ENCODE results near the gene MAPK8IP1.

MAPK8IP1 gene

GRCh38 chr11:45859661-45860140, 25.8 kb upstream of the MAPK8IP1 start:
- DNase-seq (ENCODE audit: low read depth, low spot score) = no peak

DNA sequence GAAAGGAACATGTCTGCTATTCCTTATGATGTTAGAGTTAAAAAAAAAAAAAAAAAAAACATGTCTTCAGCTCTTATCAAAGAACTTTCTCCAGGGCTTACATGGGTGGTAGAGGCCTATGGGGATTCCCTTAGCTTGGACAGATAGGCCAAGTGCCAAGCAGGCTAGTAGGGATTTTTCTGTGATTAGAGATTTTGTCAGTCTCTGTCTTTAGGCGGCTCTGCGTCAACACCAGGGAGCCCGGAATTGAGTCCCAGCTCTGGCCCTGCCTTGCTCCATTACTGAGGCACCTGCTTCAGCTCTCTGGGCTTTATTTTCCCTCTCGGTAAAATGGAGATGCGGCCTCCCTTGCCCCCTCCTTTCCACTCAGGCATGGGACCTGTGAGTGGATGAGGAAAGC, 25.1 kb upstream of the MAPK8IP1 start:
- DNase-seq (ENCODE audit: low read depth, low spot score) = no peak

- no peak for DNase-seq (ENCODE audit: low read depth, low spot score)
Observed at GRCh38 chr11:45860764-45861510, 24.5 kb upstream of the MAPK8IP1 start.

GRCh38 chr11:45864041-45864440, 21.4 kb upstream of the MAPK8IP1 start:
- no peak for DNase-seq (ENCODE audit: low read depth, low spot score)

DNA sequence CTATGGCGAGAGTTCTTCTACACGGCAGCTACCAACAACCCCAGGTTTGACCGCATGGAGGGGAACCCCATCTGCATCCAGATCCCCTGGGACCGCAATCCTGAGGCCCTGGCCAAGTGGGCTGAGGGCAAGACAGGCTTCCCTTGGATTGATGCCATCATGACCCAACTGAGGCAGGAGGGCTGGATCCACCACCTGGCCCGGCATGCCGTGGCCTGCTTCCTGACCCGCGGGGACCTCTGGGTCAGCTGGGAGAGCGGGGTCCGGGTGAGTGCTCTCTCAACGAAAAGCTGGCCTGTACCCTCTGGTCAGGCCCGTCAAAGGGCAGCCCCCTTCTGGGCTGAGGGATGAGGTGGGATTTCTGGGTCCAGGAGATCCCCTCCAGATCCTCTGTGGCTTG, 15.9 kb upstream of the MAPK8IP1 start:
- no peak for DNase-seq (ENCODE audit: low read depth, low spot score)

GRCh38 chr11:45870706-45871105, 14.7 kb upstream of the MAPK8IP1 start:
- no peak for DNase-seq (ENCODE audit: low read depth, low spot score)

- no peak for DNase-seq (ENCODE audit: low read depth, low spot score)
Observed at GRCh38 chr11:45871638-45872037, 13.8 kb upstream of the MAPK8IP1 start.

- no peak for DNase-seq (ENCODE audit: low read depth, low spot score)
Observed at GRCh38 chr11:45872651-45873356, 12.6 kb upstream of the MAPK8IP1 start.

- DNase-seq (ENCODE audit: low read depth, low spot score) = no peak
Observed at GRCh38 chr11:45876401-45876800, 9.1 kb upstream of the MAPK8IP1 start.

GRCh38 chr11:45877221-45877620, 8.2 kb upstream of the MAPK8IP1 start:
- no peak for DNase-seq (ENCODE audit: low read depth, low spot score)

DNA sequence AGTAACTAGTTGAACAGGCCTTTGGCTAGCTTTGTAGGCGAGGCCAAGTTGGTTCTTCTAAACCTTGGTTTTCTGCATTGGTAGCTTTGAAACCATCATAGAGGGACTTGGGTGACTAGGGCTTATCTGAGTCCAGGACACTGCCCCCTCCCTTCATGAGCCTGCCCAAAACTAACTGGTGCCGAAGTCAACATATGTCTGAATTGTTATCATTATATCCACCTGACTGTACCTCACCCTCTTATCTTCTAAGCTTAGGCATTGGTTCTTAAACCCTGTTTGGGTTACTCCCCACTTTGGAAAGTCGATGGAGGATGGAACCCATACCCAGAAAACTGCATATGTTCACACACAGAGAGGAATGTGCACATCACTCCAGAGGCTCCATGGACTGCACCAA, 7.6 kb upstream of the MAPK8IP1 start:
- DNase-seq (ENCODE audit: low read depth, low spot score) = no peak

DNA sequence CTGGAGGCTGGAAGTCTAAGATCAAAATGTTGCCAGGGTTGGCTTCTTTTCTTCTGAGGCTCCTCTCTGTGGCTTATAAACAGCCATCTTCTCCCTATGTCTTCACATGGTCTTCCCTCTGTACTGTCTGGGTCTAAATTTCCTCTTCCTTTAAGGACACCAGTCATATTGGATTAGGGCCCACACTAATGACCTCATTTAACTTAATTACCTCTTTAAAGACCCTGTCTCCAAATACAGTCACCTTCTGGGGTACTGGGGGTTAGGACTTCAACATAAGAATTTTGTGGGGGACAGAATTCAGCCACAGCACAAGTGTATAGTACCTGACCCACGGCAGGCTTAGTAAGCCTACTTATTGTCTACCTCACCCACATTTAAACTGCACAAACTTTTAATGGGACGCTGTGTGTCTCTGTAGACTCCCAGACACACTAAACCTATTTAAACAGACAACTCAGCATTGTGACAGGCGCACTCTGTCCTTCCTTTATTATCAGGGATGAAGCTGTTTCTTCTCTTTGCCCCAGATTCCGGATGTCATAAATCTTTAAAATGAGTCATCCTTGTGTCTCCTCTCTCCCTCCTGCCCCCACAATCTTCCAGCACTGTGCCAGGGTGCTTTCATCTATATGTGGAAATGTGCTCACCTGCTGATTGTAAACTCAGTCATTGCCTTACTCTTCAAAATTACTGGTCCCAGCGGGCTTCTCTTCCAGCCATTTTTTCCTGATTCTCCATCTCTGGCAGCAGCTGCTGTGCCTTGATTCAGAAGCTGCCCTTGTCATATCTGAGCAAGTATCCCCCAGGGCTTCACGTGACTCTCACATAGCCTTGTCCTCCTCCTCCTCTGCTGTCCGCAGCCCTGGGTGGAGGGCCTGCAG, 5.4 kb upstream of the MAPK8IP1 start:
- DNase-seq (ENCODE audit: low read depth, low spot score) = no peak

GRCh38 chr11:45880772-45881570, 4.5 kb upstream of the MAPK8IP1 start:
- no peak for DNase-seq (ENCODE audit: low read depth, low spot score)

DNA sequence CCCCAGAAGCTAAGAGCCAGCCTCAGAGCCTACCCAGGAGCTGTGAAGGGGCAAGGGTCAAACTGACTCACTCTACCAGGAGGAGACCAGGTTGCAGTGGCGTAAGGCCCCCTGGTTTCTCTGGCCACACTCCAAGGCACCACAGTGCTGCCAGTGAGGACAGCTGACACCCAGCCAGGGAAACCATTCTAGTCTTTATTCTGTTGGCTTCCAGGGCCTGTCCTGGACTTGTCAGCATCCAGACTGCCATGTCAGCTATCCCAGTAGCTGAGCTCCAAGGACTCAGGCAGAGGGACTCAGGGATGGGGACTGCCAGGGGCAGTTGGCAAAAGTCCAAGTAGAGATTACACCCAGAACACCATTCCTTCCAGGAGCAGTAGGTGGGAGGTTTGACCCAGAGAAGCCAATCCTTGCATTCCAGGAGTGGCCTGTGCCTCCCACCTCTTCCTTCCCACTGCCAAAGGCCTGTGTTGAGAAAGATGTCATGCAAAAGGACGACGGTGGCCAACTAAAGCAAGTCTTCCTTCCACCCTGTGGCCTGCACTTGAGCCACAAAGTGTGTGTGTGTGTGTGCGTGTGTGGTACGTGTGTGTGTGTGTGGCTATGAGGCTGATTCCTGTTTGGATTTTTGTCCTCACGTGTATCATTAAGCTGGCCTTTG, 3.6 kb upstream of the MAPK8IP1 start:
- DNase-seq (ENCODE audit: low read depth, low spot score) = no peak

- DNase-seq (ENCODE audit: low read depth, low spot score) = no peak
Observed at GRCh38 chr11:45884596-45885185, 760 bp upstream of the MAPK8IP1 start.

GRCh38 chr11:45885921-45886721, 670 bp downstream of the MAPK8IP1 start:
- no peak for DNase-seq (ENCODE audit: low read depth, low spot score)

GRCh38 chr11:45886816-45887520, 1.5 kb downstream of the MAPK8IP1 start:
- DNase-seq (ENCODE audit: low read depth, low spot score) = no peak

DNA sequence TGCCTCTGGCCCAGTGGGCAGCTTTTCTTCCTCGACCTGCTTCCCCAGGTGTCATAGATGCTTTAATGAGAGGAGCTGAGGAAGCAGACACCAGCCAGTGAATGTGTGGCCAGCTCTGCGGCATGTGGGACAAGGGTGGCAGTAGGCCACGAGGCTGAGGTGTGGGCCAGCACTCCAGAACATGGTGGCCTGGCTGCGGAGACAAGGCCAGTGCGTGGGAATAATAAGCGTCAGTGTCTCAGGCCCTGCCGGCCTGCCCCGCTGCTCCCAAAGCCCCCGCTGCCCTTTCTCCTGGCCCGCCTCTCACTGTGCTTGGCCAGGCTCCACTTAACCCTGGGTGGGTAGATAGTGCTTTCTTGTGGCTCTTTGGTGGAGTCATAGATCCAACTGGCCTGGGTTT, 2.1 kb downstream of the MAPK8IP1 start:
- no peak for DNase-seq (ENCODE audit: low read depth, low spot score)

- no peak for DNase-seq (ENCODE audit: low read depth, low spot score)
Observed at GRCh38 chr11:45889555-45889954, 4.1 kb downstream of the MAPK8IP1 start.
